GM19035 (cell line): ENCODE results near the gene DDX50.
"Not testable (repeated sequence)": the region's sequence is repeated elsewhere in the genome, so short reads cannot be mapped to it uniquely, and the experiment has no call there.

ENCODE experiments used
- ATAC-seq: cut with Tn5 transposase; IDR thresholded peaks from one replicate; pipeline ENCODE4 v1.9.1; 2021; ENCODE audit not compliant: unreplicated experiment

The DDX50 gene

DNA sequence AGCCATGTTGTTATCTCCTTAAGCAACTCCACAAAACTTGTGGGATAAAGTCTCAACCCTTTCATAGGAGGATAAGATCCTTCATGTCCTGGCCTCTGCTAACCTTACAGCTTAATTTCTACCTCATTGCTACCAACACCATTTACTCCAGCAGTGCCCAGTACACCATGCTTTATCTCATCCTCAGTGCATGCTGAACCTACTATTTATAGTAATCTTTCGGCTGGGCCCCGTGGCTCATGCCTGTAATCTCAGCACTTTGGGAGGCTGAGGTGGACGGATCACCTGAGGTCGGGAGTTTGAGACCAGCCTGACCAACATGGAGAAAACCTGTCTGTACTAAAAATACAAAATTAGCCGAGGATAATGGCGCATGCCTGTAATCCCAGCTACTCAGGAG, 78.6 kb downstream of the DDX50 start:
- not testable (repeated sequence) for ATAC-seq

DNA sequence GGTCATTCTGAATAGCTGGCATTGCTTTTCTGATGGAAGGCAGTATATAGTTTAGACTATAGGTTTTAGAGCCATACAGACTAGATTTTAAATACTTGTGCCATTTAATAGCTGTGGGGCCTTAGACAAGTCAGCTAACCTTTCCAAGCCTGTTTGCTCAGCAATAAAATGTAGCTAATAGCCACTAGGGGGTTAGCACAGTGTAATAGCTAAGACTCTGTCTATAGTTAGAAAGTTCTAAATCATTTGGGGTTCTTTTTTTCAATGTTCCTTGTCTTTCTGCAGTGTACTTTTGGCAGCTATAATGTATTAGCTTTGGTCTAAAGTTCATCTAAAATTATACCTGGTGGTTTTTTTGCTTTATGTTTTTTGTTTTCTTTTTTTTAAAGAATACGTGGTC, 80.0 kb downstream of the DDX50 start:
- ATAC-seq = no peak

DNA sequence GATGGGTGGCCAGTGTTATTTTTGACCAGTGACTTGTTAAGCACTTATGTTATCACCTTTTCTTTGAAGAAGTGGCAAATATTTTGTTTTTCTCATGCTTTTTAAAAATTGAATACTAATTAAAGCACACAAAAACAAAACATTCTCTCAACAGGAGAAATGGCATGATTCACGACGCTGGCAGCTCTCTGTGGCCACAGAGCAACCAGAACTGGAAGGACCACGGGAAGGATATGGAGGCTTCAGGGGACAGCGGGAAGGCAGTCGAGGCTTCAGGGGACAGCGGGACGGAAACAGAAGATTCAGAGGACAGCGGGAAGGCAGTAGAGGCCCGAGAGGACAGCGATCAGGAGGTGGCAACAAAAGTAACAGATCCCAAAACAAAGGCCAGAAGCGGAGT, 81.3 kb downstream of the DDX50 start:
- no peak for ATAC-seq

DNA sequence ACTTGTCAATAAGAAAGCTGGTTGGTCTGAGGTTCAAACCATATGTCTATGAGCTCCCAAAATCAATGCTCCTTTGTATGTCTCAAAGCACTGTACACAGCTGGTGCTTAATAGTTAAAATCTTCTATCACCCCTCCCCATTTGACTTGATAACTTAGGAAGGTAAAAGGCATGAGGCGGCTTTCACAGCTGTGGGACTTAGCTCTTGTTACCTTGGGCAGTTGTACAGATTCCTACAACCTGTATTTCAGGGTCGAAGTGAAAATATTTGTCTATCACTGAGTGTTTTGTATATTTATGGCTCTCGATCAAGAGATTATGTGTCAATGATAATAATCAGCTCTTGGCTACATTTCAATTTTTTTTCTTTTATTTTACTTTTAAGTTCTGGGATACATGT, 86.5 kb downstream of the DDX50 start:
- ATAC-seq = no peak

DNA sequence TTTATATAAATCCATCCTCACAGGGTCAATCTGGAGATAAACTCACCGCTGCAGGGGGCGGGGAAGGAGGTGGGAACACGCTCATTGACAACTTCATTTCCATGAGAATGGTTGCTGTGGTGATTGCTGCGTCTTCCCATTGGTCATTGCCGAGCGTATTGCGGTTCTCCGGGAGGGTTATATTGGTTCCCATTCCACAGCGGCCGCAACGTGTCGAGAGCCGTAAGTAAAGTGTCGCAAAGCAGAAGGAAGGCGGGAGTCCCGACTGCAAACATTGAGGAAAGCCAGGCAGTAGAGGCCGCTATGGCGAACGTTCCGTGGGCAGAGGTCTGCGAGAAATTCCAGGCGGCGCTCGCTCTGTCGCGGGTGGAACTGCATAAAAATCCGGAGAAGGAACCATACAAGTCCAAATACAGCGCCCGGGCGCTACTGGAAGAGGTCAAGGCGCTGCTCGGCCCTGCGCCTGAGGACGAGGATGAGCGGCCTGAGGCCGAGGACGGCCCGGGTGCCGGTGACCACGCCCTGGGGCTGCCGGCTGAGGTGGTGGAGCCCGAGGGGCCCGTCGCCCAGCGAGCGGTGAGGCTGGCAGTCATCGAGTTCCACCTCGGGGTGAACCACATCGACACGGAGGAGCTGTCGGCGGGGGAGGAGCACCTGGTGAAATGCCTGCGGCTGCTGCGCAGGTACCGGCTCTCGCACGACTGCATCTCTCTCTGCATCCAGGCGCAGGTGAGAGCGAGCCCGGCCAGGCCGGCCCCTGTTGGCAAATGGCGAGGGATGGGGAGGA, 87.6 kb downstream of the DDX50 start, which contains the start of gene KIFBP:
Gene KIFBP, plus strand, starts transcription at position 274 of the 787 bp plus-strand sequence. Its CDS starts 30 bp downstream, at position 304.
- ATAC-seq = peak; percentile 80

DNA sequence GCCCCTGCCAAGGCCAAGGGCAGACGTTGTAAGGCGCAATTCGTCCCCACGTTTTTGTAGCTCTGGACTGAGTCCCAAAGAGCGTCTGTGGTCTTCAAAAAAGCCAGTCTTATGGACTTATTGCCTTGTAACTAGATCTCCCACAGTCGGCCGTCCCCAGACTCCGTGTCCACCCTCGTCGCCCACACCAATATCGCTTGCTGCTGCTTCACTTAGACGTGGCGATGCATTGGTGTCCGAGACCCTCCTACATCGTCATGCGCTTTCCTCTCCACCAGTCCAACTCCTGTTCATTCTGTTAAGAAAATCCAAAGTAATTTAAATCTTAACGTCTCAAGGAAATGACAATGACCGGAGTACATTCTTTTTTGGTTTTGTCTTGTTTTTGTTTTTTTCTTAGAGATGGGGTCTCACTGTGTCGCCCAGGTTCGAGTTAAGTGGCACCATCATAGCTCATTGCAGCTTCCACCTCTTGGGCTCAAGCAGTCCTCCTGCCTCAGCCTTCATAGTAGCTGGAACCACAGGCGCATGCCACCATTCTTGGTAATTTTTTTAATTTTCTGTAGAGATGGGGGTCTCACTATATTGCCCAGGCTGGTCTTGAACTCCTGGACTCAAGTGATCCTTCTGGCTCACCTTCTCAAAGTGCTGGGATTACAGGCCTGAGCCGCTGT, 88.3 kb downstream of the DDX50 start:
- ATAC-seq = no peak

DNA sequence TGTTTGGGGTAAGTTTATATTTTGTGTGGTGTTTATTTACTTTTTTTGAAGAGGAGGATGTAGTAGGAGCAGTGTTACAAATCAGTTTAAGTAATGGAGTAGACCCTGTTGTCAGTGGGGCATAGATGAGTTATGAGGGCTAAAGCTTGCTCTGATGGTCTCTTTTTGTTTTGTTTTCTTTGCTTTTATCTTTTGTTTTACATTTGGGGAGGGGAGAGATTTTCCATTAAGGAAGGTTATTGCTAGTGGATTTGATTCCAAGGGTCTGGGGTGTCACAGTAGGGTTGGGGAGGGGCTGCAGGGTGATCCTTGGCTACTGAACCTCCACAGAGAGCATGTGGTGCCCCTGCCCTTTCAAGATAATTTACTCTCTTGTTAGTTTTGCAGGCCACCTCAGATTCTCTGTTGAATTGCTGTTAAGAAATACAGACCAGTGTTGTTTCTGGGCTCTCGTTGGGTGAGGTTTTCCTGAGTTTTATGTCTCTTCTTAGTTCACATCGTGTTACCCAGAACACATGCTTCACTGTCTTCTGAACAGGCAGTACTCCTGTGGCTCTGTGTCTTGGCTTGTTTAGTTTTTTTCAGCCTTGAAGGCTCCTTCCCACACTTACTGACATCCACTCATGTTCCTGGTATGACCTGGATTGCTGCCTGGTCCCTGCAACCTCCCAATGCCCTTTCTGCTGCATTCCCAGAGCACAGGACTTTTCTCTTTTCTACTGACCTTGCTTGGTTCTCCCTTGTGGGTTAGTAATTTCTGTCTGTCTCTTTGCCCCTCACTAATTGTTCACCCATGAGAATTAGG, 91.7 kb downstream of the DDX50 start:
- ATAC-seq = no peak
